DND-41 (cell line): ENCODE results near the gene FAM120A.

Experiments used
- EZH2 ChIP-seq: IDR thresholded peaks from 3 replicates; pipeline ENCODE4 v1.6.1; 2012; ENCODE audit warnings: borderline replicate concordance, low read depth, mild to moderate bottlenecking, moderate library complexity, low read length, inconsistent platforms; ENCODE audit not compliant: severe bottlenecking
- TF ChIP-seq, protein P1 (sequence below): IDR thresholded peaks from 2 replicates; pipeline ENCODE4 v1.5.1; 2012; ENCODE audit warnings: borderline replicate concordance, low read length, moderate library complexity, mild to moderate bottlenecking; ENCODE audit not compliant: poor library complexity, severe bottlenecking; ENCODE audit errors: extremely low read depth

DNA sequence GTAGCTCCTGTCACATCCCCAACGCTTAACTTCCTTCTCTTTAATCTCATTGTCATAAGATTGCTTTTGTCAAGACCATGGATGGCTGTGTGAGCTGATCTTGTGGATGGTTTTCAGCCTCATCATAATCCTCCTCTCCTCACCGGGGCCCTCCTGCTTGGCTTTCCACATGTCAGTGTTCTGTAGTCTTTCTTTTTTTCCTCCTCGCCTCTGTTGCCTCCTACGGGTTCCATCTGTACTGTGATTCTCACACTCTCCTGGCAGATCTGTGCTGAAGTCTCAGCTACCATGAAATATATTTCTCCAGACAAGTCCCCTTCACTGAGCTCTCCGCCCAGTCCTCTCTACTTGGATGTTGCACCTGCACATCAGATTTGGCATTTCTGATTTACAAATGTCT is 36.8 kb downstream of the FAM120A start:
- TF ChIP-seq, protein P1, sequence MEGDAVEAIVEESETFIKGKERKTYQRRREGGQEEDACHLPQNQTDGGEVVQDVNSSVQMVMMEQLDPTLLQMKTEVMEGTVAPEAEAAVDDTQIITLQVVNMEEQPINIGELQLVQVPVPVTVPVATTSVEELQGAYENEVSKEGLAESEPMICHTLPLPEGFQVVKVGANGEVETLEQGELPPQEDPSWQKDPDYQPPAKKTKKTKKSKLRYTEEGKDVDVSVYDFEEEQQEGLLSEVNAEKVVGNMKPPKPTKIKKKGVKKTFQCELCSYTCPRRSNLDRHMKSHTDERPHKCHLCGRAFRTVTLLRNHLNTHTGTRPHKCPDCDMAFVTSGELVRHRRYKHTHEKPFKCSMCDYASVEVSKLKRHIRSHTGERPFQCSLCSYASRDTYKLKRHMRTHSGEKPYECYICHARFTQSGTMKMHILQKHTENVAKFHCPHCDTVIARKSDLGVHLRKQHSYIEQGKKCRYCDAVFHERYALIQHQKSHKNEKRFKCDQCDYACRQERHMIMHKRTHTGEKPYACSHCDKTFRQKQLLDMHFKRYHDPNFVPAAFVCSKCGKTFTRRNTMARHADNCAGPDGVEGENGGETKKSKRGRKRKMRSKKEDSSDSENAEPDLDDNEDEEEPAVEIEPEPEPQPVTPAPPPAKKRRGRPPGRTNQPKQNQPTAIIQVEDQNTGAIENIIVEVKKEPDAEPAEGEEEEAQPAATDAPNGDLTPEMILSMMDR: no peak
- no peak for TF ChIP-seq EZH2
